HG03060 (cell line): ENCODE data around the gene RGS6.
A peak's percentile ranks its signal among the peaks of the same experiment; 100 is the strongest.
"Not testable (repeated sequence)": the region's sequence is repeated elsewhere in the genome, so short reads cannot be mapped to it uniquely, and the experiment has no call there.

Experiments
- ATAC-seq: cut with Tn5 transposase; IDR thresholded peaks from one replicate; pipeline ENCODE4 v1.9.1; 2021; ENCODE audit warnings: low read depth, moderate number of reproducible peaks; ENCODE audit not compliant: unreplicated experiment

The RGS6 gene

GRCh38 chr14:72434856-72435255 lies 502.6 kb downstream of the RGS6 start:
- no peak for ATAC-seq

- ATAC-seq: no peak
Measured at GRCh38 chr14:72439707-72440106, 507.5 kb downstream of the RGS6 start.

GRCh38 chr14:72443256-72443655 lies 511.0 kb downstream of the RGS6 start:
- no peak for ATAC-seq

DNA sequence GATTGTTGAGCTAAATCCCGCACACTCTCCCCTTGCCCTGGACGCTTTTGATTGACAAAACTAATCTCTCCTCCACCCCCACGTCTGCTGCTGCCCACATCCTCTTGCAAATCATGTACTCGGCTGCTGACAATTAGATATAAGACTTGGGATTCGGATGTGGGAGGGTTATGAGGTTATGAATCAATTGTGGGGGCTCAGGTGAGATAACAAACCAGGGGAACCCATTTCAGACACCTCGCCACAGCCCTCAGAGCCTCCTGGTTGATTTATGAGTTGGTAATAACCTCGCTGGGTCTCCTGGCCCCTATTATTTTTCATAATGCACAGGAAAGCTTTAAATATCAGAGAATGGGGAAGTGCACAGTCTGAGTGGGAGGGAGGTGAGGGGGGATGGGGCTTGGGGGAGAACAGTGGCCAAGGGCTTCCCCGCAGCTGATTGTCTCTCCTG lies 511.8 kb downstream of the RGS6 start:
- ATAC-seq: no peak

GRCh38 chr14:72444701-72445100 lies 512.5 kb downstream of the RGS6 start:
- no peak for ATAC-seq

DNA sequence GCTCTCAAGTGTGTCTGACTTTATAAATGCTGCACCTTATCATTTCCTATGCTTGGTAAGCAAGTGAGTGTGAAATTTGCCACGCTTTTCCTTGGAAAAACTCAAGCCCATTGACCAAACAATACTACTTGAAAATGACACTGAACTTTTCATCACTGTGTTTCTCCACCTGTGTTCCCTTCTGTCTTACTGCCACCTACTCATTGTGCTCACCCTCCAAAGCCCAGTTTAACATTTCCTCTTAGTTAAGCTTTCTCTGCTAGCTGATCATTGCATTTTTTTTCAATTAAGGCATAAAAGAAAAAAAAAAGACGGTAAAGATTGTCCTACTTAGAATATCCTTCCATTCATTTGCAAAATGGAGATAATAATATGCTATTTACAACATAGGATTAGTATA lies 516.0 kb downstream of the RGS6 start:
- ATAC-seq: no peak

DNA sequence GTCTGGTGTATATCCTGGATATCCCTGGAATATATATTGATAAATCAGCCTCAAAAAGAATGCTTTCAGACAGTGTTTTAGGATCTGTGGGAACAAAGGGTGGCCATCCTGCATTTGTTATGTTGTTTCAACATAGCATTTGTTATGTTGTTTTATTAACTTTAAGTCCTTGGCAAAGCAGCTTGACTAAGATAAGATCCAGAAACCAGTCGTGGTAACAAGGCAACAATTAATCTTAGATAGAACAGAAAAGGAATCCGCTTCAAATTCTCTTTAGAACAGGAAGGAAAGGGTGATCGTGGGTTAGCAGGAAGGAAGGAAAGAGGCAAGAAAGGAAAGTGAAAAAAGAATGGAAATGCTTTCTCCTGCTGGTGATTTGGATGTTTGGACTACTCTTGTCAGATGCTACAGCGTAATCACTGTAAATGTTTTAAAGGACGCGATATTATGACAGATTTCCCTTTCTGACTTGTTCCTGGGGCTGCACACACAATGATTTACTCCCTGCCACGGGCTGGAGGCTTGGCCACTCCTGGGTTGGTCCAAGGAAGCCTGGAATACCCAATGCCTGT lies 518.3 kb downstream of the RGS6 start:
- no peak for ATAC-seq

- no peak for ATAC-seq
Measured at GRCh38 chr14:72451054-72451972, 519.1 kb downstream of the RGS6 start.

- ATAC-seq: no peak
Measured at GRCh38 chr14:72452774-72453173, 520.5 kb downstream of the RGS6 start.

DNA sequence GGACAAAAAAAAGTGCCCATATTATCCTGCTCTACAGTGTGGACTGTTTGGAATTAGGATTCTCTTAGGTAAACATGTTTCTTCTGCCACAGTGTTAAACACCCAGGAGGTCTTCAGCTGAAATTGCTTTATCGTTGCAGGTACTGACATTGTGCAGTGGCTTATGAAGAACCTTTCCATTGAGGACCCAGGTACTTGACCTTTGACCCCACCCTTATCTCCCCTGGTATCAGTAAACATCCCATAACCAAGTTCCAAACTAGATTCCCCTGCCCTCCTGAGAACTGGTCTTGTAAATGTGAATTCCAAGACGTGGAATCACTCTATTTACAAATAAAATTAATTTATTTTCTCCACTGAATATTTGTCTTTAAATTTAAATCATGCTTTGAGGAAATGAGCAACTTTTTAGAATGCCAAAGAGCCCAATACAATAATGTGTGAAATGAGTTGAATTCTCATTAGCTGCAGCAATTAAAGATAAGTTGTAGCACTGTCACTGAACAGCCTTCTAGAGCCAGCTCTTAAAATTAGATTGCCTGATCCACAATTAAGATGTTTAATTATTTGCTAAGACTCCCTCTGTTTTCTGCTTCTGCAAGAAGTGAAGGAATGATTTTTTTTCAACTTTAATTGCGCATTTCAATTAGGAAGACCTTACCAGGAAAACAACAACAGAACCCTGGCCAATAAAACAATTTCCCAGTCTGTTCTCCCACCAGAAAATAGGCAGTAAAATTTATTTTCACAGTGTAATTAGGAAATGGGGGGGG lies 522.3 kb downstream of the RGS6 start:
- no peak for ATAC-seq

GRCh38 chr14:72457641-72458040 lies 525.4 kb downstream of the RGS6 start:
- ATAC-seq: no peak

GRCh38 chr14:72462056-72462455 lies 529.8 kb downstream of the RGS6 start:
- ATAC-seq: no peak

GRCh38 chr14:72463291-72463866 lies 531.1 kb downstream of the RGS6 start:
- no peak for ATAC-seq

DNA sequence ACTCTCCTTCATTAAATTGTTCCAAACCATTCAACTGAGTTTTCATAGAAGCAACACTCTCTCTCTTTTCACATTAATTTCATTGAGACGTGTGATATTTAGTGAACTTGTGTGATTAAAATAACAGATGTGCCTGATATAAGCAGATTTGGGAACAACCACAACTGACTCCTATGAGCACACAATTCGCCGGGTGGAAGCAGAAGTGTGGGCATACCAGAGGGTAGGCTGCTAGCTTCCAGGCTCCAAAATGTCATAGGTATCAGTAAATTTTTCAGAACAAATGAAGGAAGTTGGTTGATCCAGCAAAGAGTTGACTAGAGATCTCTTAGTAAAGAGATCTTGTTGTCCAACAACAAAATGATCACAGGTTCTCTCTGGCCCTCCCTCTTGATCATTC lies 532.0 kb downstream of the RGS6 start:
- ATAC-seq: no peak

DNA sequence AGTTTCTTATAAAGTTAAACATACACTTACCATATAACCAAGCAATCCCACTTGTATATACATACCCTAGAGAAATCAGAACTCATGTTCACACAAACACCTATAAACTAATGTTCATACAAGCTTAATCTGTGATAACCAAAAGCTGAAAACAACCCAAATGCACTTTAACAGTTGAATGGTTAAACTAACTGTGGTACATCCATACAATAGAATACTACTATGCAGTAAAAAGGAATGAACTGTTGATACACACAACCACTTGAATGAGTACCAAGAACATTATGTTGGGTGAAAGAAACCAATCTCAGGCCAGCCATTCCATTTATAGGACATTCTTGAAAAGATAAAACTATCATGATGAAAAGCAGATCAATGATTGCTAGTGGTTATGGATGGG lies 534.1 kb downstream of the RGS6 start:
- no peak for ATAC-seq

- ATAC-seq: no peak
Measured at GRCh38 chr14:72471346-72471745, 539.1 kb downstream of the RGS6 start.

DNA sequence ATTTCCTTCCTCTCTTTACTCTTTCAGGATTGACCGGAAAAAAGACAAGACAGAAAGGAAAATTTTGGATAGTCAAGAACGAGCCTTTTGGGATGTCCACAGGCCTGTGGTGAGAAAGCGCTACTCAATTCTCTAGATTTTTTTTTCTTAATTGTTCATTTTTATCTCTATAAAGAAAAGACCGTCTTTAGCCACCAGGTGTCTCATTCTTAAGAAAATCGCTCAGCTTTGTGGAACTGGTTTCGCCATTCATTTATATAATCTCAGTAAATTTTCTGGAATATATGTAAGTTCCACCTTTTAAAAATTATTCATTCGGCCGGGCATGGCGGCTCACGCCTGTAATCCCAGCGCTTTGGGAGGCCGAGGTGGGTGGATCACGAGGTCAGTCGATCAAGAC lies 540.6 kb downstream of the RGS6 start:
- ATAC-seq: no peak

DNA sequence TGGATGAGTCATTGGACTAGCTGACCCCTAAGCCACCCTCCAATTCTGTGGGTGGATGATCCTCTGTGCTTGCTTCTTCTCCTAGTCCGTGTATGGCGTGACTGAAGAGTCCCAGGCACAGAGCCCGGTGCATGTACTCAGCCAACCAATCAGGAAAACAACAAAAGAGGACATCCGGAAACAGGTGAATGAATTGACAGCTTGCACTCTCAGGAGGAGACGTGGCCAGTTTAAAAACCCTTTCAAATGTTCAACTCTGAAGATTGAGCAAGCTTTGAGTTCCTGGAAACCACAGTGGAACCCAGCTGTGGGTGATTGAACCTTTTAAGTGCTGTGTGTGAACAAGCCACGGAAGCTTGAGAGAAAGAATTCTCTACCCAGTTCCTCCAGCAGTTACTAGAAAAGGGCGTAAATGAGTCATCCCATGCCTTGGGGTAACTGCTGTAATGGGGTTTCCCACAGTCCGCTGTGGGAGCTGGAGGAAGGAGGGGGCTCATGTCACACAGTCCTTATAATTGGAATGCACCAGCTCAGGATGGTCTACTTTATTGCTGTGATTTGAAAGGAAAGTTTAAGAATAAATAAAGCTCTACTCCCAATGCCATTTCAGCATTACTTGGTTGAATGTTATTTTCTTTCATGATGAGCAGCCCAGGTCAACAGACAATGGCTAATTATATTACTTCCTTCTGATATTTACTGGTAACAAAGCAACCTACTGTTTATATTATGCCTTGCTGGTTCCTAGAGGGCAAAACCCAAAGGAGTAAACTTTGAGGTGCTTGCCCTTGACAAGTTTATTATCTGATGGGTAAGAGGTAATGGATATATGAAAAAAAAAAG lies 544.6 kb downstream of the RGS6 start:
- ATAC-seq: peak; percentile 81

GRCh38 chr14:72477578-72477977 lies 545.3 kb downstream of the RGS6 start:
- not testable (repeated sequence) for ATAC-seq

DNA sequence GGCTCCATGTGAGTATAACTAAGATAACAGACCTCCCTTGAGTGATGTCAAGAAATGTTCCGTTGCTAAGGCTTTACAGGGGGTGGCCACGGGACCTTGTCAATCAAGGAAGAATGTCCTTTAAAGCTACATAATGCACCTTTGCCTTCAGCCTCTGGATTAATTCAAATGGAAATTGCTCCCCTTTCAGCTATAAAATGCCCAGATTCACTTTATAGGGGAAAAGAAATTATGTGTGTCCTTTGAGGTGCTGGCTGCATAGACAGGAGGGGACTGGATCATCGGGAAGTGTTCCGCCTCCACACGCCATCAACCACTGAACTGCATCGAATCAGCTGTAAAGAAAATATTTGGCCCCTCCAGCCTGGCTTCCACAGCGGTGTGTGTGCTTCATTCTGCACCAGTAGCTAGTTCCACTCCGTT lies 546.3 kb downstream of the RGS6 start:
- ATAC-seq: no peak
